Stomach (tissue), 9 donors: ENCODE data around the gene TNNT1. TPM values are rescaled to one million over a fixed set of nuclear protein-coding genes. Genes with fewer than 3 reads are reported as not detected.

Experiments used
- DNase-seq, 2 donors: peaks; one replicate each; pipeline versions ENCODE4 v3.0.0 to v3.0.0-alpha.2; 2013 to 2019
- H3K27ac ChIP-seq, 5 donors: fragments of 200-600 bp in 4 of 5; sonication (generic) in 4 of 5; one replicate each; pipeline ENCODE4 v1.5.1; 2013 to 2019; ENCODE audit warnings: mild to moderate bottlenecking in 1 of 5, moderate library complexity in 1 of 5
- H3K27me3 ChIP-seq, 3 donors: fragments of 200-600 bp; sonication (generic); one replicate each; pipeline ENCODE4 v1.5.1; 2017 to 2019; ENCODE audit warnings: mixed run types in 1 of 3
- H3K36me3 ChIP-seq, 4 donors: fragments of 200-600 bp; sonication (generic); 1 replicate in 3 of 4; 2 replicates in 1 of 4; pipeline ENCODE4 v1.5.1; 2016 to 2019
- H3K4me1 ChIP-seq, 4 donors: fragments of 200-600 bp; sonication (generic); one replicate each; pipeline ENCODE4 v1.5.1; 2016 to 2019
- H3K4me3 ChIP-seq, 4 donors: fragments of 200-600 bp; sonication (generic) in 3 of 4; one replicate each; pipeline ENCODE4 v1.5.1; 2016 to 2019; ENCODE audit warnings: mild to moderate bottlenecking in 1 of 4
- H3K9me3 ChIP-seq, 4 donors: fragments of 200-600 bp; sonication (generic); one replicate each; pipeline ENCODE4 v1.5.1; 2016 to 2019
- EP300 ChIP-seq: sonication (generic); formaldehyde crosslinking; IDR thresholded peaks from one replicate; pipeline ENCODE4 v1.6.1; 2017; ENCODE audit warnings: antibody characterized with exemption
- POLR2A ChIP-seq, 4 donors: fragments of 450-650 bp; IDR thresholded peaks; one replicate each; pipeline ENCODE4 v1.6.1; 2016; ENCODE audit warnings: antibody characterized with exemption in 4 of 4, control low read depth in 2 of 4, mild to moderate bottlenecking in 1 of 4, moderate library complexity in 1 of 4
- POLR2AphosphoS5 ChIP-seq, 3 donors: sonication (generic); formaldehyde crosslinking; IDR thresholded peaks; one replicate each; pipeline ENCODE4 v1.6.1; 2016; ENCODE audit warnings: antibody characterized with exemption in 3 of 3
- WGBS, 5 donors: extraction: QIAGEN DNeasy Blood & Tissue Kit in 3 of 5; methylation state at CpG; one replicate each; pipeline versions ENCODE4 v1.1.5 to v1.1.7; 2013 to 2018; 5-methylcytosine and 5-hydroxymethylcytosine counted together
- intact Hi-C: fragments of 100-400 bp; cut with DNase I; formaldehyde crosslinking; loops from one replicate; pipeline ENCODE4 v1.15.1; 2023; ENCODE audit warnings: low total_unique reads
- polyA plus RNA-seq, 3 donors: library from polyadenylated mRNA; stranded (reverse); fragments of 200-250 nt; gene quantifications; one replicate each; pipeline ENCODE4 v1.2.3, GENCODE V29; 2013
- total RNA-seq, 5 donors: library from RNA; depleted of rRNA; stranded (reverse); fragments of >200 nt; gene quantifications; one replicate each; pipeline versions ENCODE4 v1.1.0 to v1.2.3, GENCODE V29; 2014 to 2016
- TF ChIP-seq, protein P1 (sequence below), 7 experiments: fragments of 450-650 bp in 4 of 7; fragments of 200-600 bp in 3 of 7; sonication (generic) in 3 of 7; IDR thresholded peaks; one replicate each; pipeline ENCODE4 v1.5.1; 2016 to 2019; ENCODE audit warnings: antibody characterized with exemption in 7 of 7, control low read depth in 2 of 7, mild to moderate bottlenecking in 1 of 7
- donor health status: healthy with polysubstance abuse.
- donor health status: Bipolar disorder and iron deficiency.
- donor health status: healthy.

Gene TNNT1
- total and polyA plus RNA-seq, 8 donors, result 0.87 to 19.6 (median 3.9) TPM; not detected in 4

- Histone ChIP-seq H3K36me3 (peaks cover 0 to 9% (median 3%) of the 10 kb centered on the region in 4 donors), H3K4me3 (peak within 1 kb of the TSS; percentile 23 to 44 (median 38)), H3K27ac (peak within 1 kb of the TSS in 2 of 5 donors; percentile 6 to 11), H3K9me3 (no peaks in the 10 kb centered on the region), H3K27me3 (peaks cover 30 to 99% (median 68%) of the 10 kb centered on the region in 3 donors), H3K4me1 (peaks cover 9 to 19% (median 18%) of the 10 kb centered on the region in 4 donors)
- DNase-seq, result peak; percentile 40 to 82
- no peak for TF ChIP-seq POLR2A (IDR thresholded peaks at IDR 0.05)
- TF ChIP-seq, protein P1, sequence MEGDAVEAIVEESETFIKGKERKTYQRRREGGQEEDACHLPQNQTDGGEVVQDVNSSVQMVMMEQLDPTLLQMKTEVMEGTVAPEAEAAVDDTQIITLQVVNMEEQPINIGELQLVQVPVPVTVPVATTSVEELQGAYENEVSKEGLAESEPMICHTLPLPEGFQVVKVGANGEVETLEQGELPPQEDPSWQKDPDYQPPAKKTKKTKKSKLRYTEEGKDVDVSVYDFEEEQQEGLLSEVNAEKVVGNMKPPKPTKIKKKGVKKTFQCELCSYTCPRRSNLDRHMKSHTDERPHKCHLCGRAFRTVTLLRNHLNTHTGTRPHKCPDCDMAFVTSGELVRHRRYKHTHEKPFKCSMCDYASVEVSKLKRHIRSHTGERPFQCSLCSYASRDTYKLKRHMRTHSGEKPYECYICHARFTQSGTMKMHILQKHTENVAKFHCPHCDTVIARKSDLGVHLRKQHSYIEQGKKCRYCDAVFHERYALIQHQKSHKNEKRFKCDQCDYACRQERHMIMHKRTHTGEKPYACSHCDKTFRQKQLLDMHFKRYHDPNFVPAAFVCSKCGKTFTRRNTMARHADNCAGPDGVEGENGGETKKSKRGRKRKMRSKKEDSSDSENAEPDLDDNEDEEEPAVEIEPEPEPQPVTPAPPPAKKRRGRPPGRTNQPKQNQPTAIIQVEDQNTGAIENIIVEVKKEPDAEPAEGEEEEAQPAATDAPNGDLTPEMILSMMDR (IDR thresholded peaks at IDR 0.05), result no peak
- TF ChIP-seq EP300, result no peak
- TF ChIP-seq POLR2AphosphoS5 (IDR thresholded peaks at IDR 0.05), result no peak
- intact Hi-C loops, result no loop called here
- WGBS, 5 donors, result 0 to 3% (median 2%) methylated on average over 21 to 68 of the region's 68 CpGs
Measured at GRCh38 chr19:55179606-55180484, 30.8 kb upstream of the TNNT1 start, which contains the start of gene SYT5. Gene SYT5 (minus strand): TSS chr19:55180289. CDS start chr19:55179041, 1,248 bp downstream.

- DNase-seq, result peak; percentile 69 to 95
- Histone ChIP-seq H3K27ac (peak overlapping the region in 1 of 5 donors; percentile 11), H3K9me3 (no peaks in the 10 kb centered on the region), H3K36me3 (peaks cover 0 to 9% (median 3%) of the 10 kb centered on the region in 4 donors), H3K27me3 (peaks cover 37 to 100% (median 77%) of the 10 kb centered on the region in 3 donors), H3K4me1 (peaks cover 9 to 24% (median 21%) of the 10 kb centered on the region in 4 donors), H3K4me3 (peak overlapping the region; percentile 23 to 44 (median 38))
- WGBS, 5 donors, result 3 to 7% (median 6%) methylated on average over 21 to 61 of the region's 61 CpGs
- intact Hi-C loops, result no loop called here
- TF ChIP-seq, protein P1 (IDR thresholded peaks at IDR 0.05), result no peak
- TF ChIP-seq EP300 (no peak), POLR2AphosphoS5 (IDR thresholded peaks at IDR 0.05) (no peak), POLR2A (IDR thresholded peaks at IDR 0.05) (no peak)
Measured at GRCh38 chr19:55178781-55179599, 30.0 kb upstream of the TNNT1 start.

DNA sequence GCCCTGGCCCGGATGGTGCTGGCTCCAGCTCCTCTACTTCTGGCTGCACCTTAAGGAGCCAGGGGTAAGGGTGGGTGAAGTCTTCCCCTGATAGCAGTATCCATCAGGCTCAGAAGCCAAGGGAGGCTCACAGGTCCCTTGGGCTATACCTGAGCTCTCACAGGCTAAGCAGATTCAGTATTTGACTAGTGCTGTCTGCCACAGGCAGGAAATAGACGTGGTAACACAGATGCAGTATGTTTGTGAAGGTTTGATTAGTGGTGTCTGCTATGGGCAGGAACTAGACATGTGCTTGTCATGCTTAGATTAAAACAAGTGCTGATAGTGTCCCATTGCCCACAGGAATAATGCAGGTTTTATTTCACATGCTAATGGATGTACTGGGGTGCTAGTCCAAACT is 27.1 kb upstream of the TNNT1 start:
- TF ChIP-seq, protein P1 (IDR thresholded peaks at IDR 0.05), result no peak
- TF ChIP-seq POLR2AphosphoS5 (IDR thresholded peaks at IDR 0.05) (no peak), EP300 (no peak), POLR2A (IDR thresholded peaks at IDR 0.05) (no peak)
- Histone ChIP-seq H3K36me3 (no peaks in the 10 kb centered on the region), H3K4me3 (no peak overlapping the region), H3K4me1 (peaks cover 15 to 39% (median 31%) of the 10 kb centered on the region in 4 donors), H3K9me3 (no peaks in the 10 kb centered on the region), H3K27me3 (peaks cover 38 to 100% (median 90%) of the 10 kb centered on the region in 3 donors), H3K27ac (no peak overlapping the region)
- intact Hi-C loops, result no loop called here
- no peak for DNase-seq
- WGBS, 5 donors, result 0 to 43% (median 40%) methylated on average over 1 to 2 of the region's 2 CpGs
